Calu3 (cell line): ENCODE results near the gene NUDC. TPM values are rescaled to one million over a fixed set of nuclear protein-coding genes. Genes with fewer than 3 reads are reported as not detected.

ENCODE experiments used
- BruUV-seq: library from RNA; stranded (reverse); fragments of 400-500 nt; replicated peaks from 2 replicates; lab custom pipeline; 2021; lab: Mats Ljungman, UMichigan
- CTCF ChIA-PET: fragments of 300-600 bp; sonication (Branson Sonifier 250); formaldehyde crosslinking; loops from one replicate; lab custom pipeline; 2022; ENCODE audit warnings: antibody characterized with exemption; lab: Charles Lee
- DNase-seq: peaks from one replicate; pipeline ENCODE4 v3.0.0; 2022
- H3K27ac Mint-ChIP-seq: one replicate; pipeline ENCODE4 v1.8.0; 2022; ENCODE audit warnings: mixed read lengths; ENCODE audit not compliant: unreplicated experiment
- H3K27me3 Mint-ChIP-seq: one replicate; pipeline ENCODE4 v1.8.0; 2022; ENCODE audit warnings: mixed read lengths; ENCODE audit not compliant: unreplicated experiment
- H3K36me3 Mint-ChIP-seq: one replicate; pipeline ENCODE4 v1.8.0; 2022; ENCODE audit warnings: mild to moderate bottlenecking, moderate library complexity, mixed read lengths; ENCODE audit not compliant: insufficient read depth, unreplicated experiment
- H3K4me1 Mint-ChIP-seq: one replicate; pipeline ENCODE4 v1.8.0; 2022; ENCODE audit warnings: mild to moderate bottlenecking, low read depth, mixed read lengths; ENCODE audit not compliant: unreplicated experiment
- H3K4me3 Mint-ChIP-seq: one replicate; pipeline ENCODE4 v1.8.0; 2022; ENCODE audit warnings: mild to moderate bottlenecking, low read depth, moderate library complexity, mixed read lengths; ENCODE audit not compliant: unreplicated experiment
- H3K9me3 Mint-ChIP-seq: one replicate; pipeline ENCODE4 v1.8.0; 2022; ENCODE audit warnings: low read depth, mixed read lengths; ENCODE audit not compliant: unreplicated experiment
- CTCF ChIP-seq: fragments of 200-600 bp; IDR thresholded peaks from one replicate; pipeline ENCODE4 v1.8.0; 2022; ENCODE audit warnings: antibody characterized with exemption; ENCODE audit not compliant: unreplicated experiment
- intact Hi-C: fragments of 100-400 bp; cut with micrococcal nuclease; formaldehyde crosslinking; loops from one replicate; pipeline ENCODE4 v1.10.0; 2022; ENCODE audit not compliant: unreplicated experiment
- total RNA-seq: library from RNA; stranded (reverse); gene quantifications from 2 replicates; pipeline ENCODE4 v1.2.3, GENCODE V29; 2022

NUDC gene
- total RNA-seq, 1 experiment from 2014 or later = 101 TPM

GRCh38 chr1:26949926-26950319, 28.4 kb downstream of the NUDC start:
- intact Hi-C loops = no loop called here
- Mint-ChIP-seq H3K4me3 (no peak overlapping the region), H3K36me3 (peaks cover 65% of the 10 kb centered on the region), H3K27me3 (no peaks in the 10 kb centered on the region), H3K9me3 (no peaks in the 10 kb centered on the region), H3K4me1 (no peaks in the 10 kb centered on the region), H3K27ac (peak overlapping the region; percentile 60)
- CTCF ChIA-PET = no interaction called here
- no TSS peak for BruUV-seq
- DNase-seq = no peak
- no peak for TF ChIP-seq CTCF

GRCh38 chr1:26950602-26951001, 29.1 kb downstream of the NUDC start:
- DNase-seq = no peak
- H3K4me3 Mint-ChIP-seq = no peak overlapping the region
- no peaks in the 10 kb centered on the region for H3K27me3 Mint-ChIP-seq
- CTCF ChIA-PET = no interaction called here
- BruUV-seq = no TSS peak
- intact Hi-C loops = no loop called here
- peaks cover 59% of the 10 kb centered on the region for H3K36me3 Mint-ChIP-seq
- H3K9me3 Mint-ChIP-seq = no peaks in the 10 kb centered on the region
- no peak for TF ChIP-seq CTCF
- no peaks in the 10 kb centered on the region for H3K4me1 Mint-ChIP-seq
- no peak overlapping the region for H3K27ac Mint-ChIP-seq

- intact Hi-C loops = no loop called here
- H3K27me3 Mint-ChIP-seq = no peaks in the 10 kb centered on the region
- H3K27ac Mint-ChIP-seq = no peak overlapping the region
Observed at GRCh38 chr1:26951216-26951615, 29.7 kb downstream of the NUDC start.

GRCh38 chr1:26951821-26952497, 30.4 kb downstream of the NUDC start:
- Mint-ChIP-seq H3K36me3 (peaks cover 55% of the 10 kb centered on the region), H3K9me3 (no peaks in the 10 kb centered on the region), H3K4me1 (no peaks in the 10 kb centered on the region), H3K4me3 (no peak overlapping the region), H3K27ac (no peak overlapping the region), H3K27me3 (no peaks in the 10 kb centered on the region)
- no peak for DNase-seq
- CTCF ChIA-PET = no interaction called here
- no peak for TF ChIP-seq CTCF
- intact Hi-C loops = no loop called here
- BruUV-seq = no TSS peak

More at GRCh38 chr1:26951216-26951615, 29.7 kb downstream of the NUDC start:
- CTCF ChIA-PET = no interaction called here
- TF ChIP-seq CTCF = no peak
- Mint-ChIP-seq H3K4me3 (no peak overlapping the region), H3K36me3 (peaks cover 55% of the 10 kb centered on the region), H3K4me1 (no peaks in the 10 kb centered on the region), H3K9me3 (no peaks in the 10 kb centered on the region)
- no peak for DNase-seq
- BruUV-seq = no TSS peak
